Activated CD8-positive, alpha-beta T cell treated with anti-CD3 and anti-CD28 coated beads for 36 hours (primary cell): Measurements from ENCODE around the gene SMCO3. TPM values are rescaled to one million over a fixed set of nuclear protein-coding genes. Genes with fewer than 3 reads are reported as not detected.

ENCODE experiments used
- ATAC-seq: fragments of 200-7000 bp; cut with Tn5 transposase; one replicate; pipeline ENCODE4 v1.10.0; 2021; ENCODE audit warnings: mild to moderate bottlenecking, moderate library complexity
- CTCF ChIA-PET: fragments of 350-600 bp; sonication (Branson Sonifier 250); formaldehyde crosslinking; loops from one replicate; lab custom pipeline; 2021; ENCODE audit warnings: antibody characterized with exemption; lab: Charles Lee
- POLR2A ChIA-PET: fragments of 350-600 bp; sonication (Branson Sonifier 250); formaldehyde crosslinking; loops from one replicate; lab custom pipeline; 2021; ENCODE audit warnings: antibody characterized with exemption; lab: Charles Lee
- DNase-seq: peaks from one replicate; pipeline ENCODE4 v3.0.0-alpha.2; 2020
- H3K27ac Mint-ChIP-seq: one replicate; pipeline ENCODE4 v1.8.0; 2021; ENCODE audit warnings: mild to moderate bottlenecking, mixed read lengths
- H3K27me3 Mint-ChIP-seq: one replicate; pipeline ENCODE4 v1.8.0; 2021; ENCODE audit warnings: mixed read lengths
- H3K36me3 Mint-ChIP-seq: one replicate; pipeline ENCODE4 v1.8.0; 2021; ENCODE audit warnings: low read depth, mixed read lengths
- H3K4me1 Mint-ChIP-seq: one replicate; pipeline ENCODE4 v1.8.0; 2021; ENCODE audit warnings: low read depth, mixed read lengths
- H3K4me3 Mint-ChIP-seq: one replicate; pipeline ENCODE4 v1.8.0; 2021; ENCODE audit warnings: mild to moderate bottlenecking, moderate library complexity, mixed read lengths
- H3K9me3 Mint-ChIP-seq: one replicate; pipeline ENCODE4 v1.8.0; 2021; ENCODE audit warnings: mixed read lengths
- intact Hi-C: fragments of 100-400 bp; cut with micrococcal nuclease; formaldehyde crosslinking; loops from one replicate; pipeline ENCODE4 v1.10.0; 2022
- total RNA-seq, 2 experiments: library from RNA; stranded (reverse); gene quantifications; one replicate each; pipeline ENCODE4 v1.2.3, GENCODE V29; 2021
- TF ChIP-seq, protein P1 (sequence below): fragments of 200-600 bp; IDR thresholded peaks from one replicate; pipeline ENCODE4 v1.8.0; 2022; ENCODE audit warnings: antibody characterized with exemption, mild to moderate bottlenecking

Gene SMCO3
- not detected for total RNA-seq

DNA sequence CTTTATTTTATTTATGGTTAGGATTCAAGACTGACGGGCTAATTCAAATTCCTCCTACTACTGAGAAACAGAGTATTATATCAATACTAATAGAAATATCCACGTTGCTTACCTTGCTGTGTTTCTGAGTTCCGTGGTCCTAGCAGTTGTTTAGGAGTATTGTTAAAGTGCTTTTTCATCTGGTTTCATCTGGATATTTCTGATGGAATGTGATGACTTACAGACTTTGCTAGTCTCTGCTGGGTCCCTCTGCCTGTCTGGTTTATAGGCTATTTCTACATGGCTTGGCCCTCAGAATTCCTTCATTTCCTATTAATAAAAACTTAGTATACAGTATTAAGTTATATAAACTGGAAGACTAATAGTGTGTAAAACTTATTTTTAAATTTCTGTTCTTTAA lies at the start of gene SMCO3:
Gene SMCO3, minus strand, starts transcription at position 169 of the 400 bp plus-strand sequence. CDS start 7,502 bp downstream, outside the sequence.
- no peak within 1 kb of the TSS for H3K27ac Mint-ChIP-seq
- no peaks in the 10 kb centered on the region for H3K9me3 Mint-ChIP-seq
- H3K36me3 Mint-ChIP-seq, result no peaks in the 10 kb centered on the region
- H3K27me3 Mint-ChIP-seq, result peaks cover 2% of the 10 kb centered on the region
- DNase-seq (no peak), ATAC-seq (no peak)
- H3K4me1 Mint-ChIP-seq, result peaks cover 17% of the 10 kb centered on the region
- no peak within 1 kb of the TSS for H3K4me3 Mint-ChIP-seq
- ChIA-PET POLR2A (no interaction called here), CTCF (no interaction called here)
- intact Hi-C loops, result no loop called here
- TF ChIP-seq, protein P1, sequence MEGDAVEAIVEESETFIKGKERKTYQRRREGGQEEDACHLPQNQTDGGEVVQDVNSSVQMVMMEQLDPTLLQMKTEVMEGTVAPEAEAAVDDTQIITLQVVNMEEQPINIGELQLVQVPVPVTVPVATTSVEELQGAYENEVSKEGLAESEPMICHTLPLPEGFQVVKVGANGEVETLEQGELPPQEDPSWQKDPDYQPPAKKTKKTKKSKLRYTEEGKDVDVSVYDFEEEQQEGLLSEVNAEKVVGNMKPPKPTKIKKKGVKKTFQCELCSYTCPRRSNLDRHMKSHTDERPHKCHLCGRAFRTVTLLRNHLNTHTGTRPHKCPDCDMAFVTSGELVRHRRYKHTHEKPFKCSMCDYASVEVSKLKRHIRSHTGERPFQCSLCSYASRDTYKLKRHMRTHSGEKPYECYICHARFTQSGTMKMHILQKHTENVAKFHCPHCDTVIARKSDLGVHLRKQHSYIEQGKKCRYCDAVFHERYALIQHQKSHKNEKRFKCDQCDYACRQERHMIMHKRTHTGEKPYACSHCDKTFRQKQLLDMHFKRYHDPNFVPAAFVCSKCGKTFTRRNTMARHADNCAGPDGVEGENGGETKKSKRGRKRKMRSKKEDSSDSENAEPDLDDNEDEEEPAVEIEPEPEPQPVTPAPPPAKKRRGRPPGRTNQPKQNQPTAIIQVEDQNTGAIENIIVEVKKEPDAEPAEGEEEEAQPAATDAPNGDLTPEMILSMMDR, result no peak

DNA sequence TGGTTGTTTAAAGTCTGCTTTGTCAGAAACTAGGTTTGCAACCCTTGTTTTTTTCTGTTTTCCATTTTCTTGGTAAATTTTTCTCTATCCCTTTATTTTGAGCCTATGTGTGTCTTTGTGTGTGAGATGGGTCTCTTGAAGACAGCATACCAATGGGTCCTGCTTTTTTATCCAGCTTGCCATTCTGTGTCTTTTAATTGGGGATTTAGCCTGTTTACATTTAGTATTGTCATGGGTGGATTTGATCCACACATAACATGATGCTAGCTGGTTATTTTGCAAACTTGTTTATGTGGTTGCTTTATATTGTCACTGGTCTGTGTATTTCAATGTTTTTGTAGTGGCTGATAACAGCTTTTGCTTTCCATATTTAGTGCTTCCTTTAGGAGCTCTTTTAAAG lies 46.5 kb upstream of the SMCO3 start:
- H3K9me3 Mint-ChIP-seq, result peaks cover 17% of the 10 kb centered on the region
- POLR2A ChIA-PET, result no interaction called here

DNA sequence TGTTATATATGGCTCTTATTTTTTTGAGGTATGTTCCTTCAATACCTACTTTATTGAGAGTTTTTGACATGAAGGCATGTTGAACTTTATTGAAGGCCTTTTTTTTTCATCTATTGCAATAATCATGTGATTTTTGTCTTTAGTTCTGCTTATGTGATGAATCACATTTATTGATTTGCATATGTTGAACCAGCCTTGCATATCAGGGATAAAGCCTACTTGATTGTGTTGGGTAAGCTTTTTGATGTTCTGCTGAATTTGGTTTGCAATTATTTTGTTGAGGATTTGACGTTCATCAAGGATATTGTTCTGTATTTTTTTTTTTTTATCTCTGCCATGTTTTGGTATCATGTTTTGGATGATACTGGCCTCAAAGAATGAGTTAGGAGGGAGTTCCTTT lies 44.5 kb upstream of the SMCO3 start:
- ChIA-PET POLR2A (no interaction called here), CTCF (no interaction called here)
- H3K4me3 Mint-ChIP-seq, result no peak overlapping the region
- DNase-seq (no peak), ATAC-seq (no peak)
- H3K36me3 Mint-ChIP-seq, result peaks cover 12% of the 10 kb centered on the region
- H3K27ac Mint-ChIP-seq, result no peak overlapping the region
- H3K27me3 Mint-ChIP-seq, result no peaks in the 10 kb centered on the region
- TF ChIP-seq, protein P1, result no peak
- no peaks in the 10 kb centered on the region for H3K4me1 Mint-ChIP-seq
- peaks cover 17% of the 10 kb centered on the region for H3K9me3 Mint-ChIP-seq
- intact Hi-C loops, result no loop called here

More for the DNA sequence above, 46.5 kb upstream of the SMCO3 start:
- TF ChIP-seq, protein P1, result no peak
- CTCF ChIA-PET, result no interaction called here
- intact Hi-C loops, result no loop called here
- ATAC-seq (no peak), DNase-seq (no peak)
- H3K4me1 Mint-ChIP-seq, result no peaks in the 10 kb centered on the region
- H3K36me3 Mint-ChIP-seq, result peaks cover 12% of the 10 kb centered on the region
- H3K27ac Mint-ChIP-seq, result no peak overlapping the region
- H3K4me3 Mint-ChIP-seq, result no peak overlapping the region
- no peaks in the 10 kb centered on the region for H3K27me3 Mint-ChIP-seq

DNA sequence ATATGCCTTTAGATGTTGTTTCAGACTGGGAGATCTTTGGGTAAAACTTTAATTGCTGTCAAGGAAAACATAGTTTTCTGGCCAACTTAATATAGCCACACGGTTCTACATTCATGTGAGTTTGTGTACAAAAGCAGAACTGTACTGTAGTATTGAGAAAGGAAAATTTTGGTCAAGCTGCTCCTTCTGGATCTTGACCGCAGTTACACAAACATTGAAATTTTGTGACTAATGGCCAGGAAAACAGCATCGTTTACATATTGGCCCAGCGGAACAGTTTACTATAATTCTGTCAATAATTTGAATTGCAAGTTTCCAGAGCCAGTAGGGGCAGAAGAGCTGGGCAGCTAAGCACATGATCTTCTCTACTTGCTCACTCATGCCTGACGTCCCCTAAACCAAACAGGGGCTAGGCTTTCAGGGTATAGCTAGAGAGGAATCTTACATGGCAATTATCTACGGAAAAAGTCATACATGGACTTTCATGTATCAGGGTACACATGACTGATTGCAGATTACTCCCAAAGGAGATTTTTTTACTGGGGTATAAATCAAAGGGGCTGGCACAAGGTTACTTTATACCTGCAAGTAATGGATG lies 40.7 kb upstream of the SMCO3 start:
- ChIA-PET POLR2A (no interaction called here), CTCF (interaction anchor here (0.6 to 2.0 kb wide), 2 partner anchors 9 to 10 kb away, joined by 3 to 5 read pairs; no protein-coding TSS in a partner anchor)
- H3K9me3 Mint-ChIP-seq, result peaks cover 10% of the 10 kb centered on the region

DNA sequence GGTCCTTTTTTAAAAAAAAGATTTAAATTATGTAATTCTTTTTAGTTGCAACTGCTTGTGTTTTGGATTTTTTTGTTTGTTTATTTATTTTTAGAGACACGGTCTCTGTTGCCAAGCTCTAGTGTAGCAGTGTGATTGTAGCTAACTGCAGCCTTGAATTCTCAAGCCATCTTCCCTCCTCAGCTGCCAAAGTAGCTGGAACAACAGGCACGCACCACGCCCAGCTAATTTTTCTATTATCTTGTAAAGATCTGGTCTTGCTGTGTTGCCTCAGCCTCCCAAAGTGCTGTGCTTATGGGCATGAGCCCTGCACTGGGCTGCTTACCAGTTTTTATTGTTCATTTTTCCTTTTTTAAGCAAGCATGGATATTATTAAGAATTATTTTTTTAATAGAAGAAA lies 40.0 kb upstream of the SMCO3 start:
- no peaks in the 10 kb centered on the region for H3K36me3 Mint-ChIP-seq
- ChIA-PET POLR2A (no interaction called here), CTCF (interaction anchor here (0.9 to 2.0 kb wide), 2 partner anchors 10 to 40 kb away, joined by 3 to 5 read pairs; no protein-coding TSS in a partner anchor)
- DNase-seq (no peak), ATAC-seq (no peak)
- H3K27ac Mint-ChIP-seq, result no peak overlapping the region
- no peak overlapping the region for H3K4me3 Mint-ChIP-seq
- peaks cover 3% of the 10 kb centered on the region for H3K9me3 Mint-ChIP-seq
- H3K4me1 Mint-ChIP-seq, result no peaks in the 10 kb centered on the region
- intact Hi-C loops, result no loop called here
- H3K27me3 Mint-ChIP-seq, result no peaks in the 10 kb centered on the region
- TF ChIP-seq, protein P1, result no peak

More for the DNA sequence above, 40.7 kb upstream of the SMCO3 start:
- H3K4me3 Mint-ChIP-seq, result no peak overlapping the region
- TF ChIP-seq, protein P1, result no peak
- DNase-seq, result no peak
- no peaks in the 10 kb centered on the region for H3K4me1 Mint-ChIP-seq
- H3K27ac Mint-ChIP-seq, result no peak overlapping the region
- ATAC-seq, result no peak
- intact Hi-C loops, result no loop called here
- peaks cover 5% of the 10 kb centered on the region for H3K36me3 Mint-ChIP-seq
- H3K27me3 Mint-ChIP-seq, result no peaks in the 10 kb centered on the region
